GM20000 (cell line): Measurements from ENCODE around the gene NIPAL3.

Source experiments
- DNase-seq: peaks from one replicate; pipeline ENCODE4 v3.0.0; 2012; ENCODE audit warnings: low spot score
- TF ChIP-seq, protein P1 (sequence below): IDR thresholded peaks from 2 replicates; pipeline ENCODE4 v1.5.1; 2012; ENCODE audit warnings: mild to moderate bottlenecking, control low read depth; ENCODE audit errors: extremely low read depth, missing control alignments

NIPAL3 gene

GRCh38 chr1:24493785-24494184 lies 78.2 kb downstream of the NIPAL3 start:
- TF ChIP-seq, protein P1, sequence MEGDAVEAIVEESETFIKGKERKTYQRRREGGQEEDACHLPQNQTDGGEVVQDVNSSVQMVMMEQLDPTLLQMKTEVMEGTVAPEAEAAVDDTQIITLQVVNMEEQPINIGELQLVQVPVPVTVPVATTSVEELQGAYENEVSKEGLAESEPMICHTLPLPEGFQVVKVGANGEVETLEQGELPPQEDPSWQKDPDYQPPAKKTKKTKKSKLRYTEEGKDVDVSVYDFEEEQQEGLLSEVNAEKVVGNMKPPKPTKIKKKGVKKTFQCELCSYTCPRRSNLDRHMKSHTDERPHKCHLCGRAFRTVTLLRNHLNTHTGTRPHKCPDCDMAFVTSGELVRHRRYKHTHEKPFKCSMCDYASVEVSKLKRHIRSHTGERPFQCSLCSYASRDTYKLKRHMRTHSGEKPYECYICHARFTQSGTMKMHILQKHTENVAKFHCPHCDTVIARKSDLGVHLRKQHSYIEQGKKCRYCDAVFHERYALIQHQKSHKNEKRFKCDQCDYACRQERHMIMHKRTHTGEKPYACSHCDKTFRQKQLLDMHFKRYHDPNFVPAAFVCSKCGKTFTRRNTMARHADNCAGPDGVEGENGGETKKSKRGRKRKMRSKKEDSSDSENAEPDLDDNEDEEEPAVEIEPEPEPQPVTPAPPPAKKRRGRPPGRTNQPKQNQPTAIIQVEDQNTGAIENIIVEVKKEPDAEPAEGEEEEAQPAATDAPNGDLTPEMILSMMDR: no peak
- no peak for DNase-seq

- TF ChIP-seq, protein P1: no peak
- DNase-seq: no peak
These were observed 83.0 kb downstream of the NIPAL3 start for GRCh38 chr1:24498589-24498988.

DNA sequence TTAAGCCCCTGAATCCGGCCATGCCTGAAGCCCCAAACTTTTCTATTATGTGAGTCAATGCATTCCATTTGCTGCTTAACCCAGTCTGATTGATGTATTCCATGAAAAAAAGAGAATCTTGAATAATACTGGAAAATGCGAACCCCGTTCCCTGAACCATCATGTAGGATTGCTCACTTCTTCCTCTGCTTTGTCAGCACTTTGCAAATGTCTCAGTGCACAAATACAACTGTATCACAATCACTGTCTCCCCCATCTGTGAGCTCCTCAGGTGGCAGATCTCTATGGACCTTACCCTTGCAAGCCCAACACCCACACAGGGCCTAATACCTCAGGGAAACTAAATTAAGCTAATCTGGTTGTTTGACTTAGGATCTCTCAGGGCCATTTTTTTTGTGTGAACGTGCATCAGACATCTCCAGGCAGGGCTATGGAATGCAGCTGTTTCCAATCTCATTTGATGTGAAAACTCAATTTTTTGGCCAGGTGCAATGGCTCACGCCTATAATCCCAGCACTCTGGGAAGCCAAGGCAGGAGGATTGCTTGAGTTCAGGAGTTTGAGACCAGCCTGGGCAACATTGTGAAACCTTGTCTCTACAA lies 84.9 kb downstream of the NIPAL3 start:
- no peak for DNase-seq
- TF ChIP-seq, protein P1: no peak

GRCh38 chr1:24501371-24502064 lies 85.9 kb downstream of the NIPAL3 start:
- DNase-seq: peak; percentile 80
- TF ChIP-seq, protein P1: no peak

DNA sequence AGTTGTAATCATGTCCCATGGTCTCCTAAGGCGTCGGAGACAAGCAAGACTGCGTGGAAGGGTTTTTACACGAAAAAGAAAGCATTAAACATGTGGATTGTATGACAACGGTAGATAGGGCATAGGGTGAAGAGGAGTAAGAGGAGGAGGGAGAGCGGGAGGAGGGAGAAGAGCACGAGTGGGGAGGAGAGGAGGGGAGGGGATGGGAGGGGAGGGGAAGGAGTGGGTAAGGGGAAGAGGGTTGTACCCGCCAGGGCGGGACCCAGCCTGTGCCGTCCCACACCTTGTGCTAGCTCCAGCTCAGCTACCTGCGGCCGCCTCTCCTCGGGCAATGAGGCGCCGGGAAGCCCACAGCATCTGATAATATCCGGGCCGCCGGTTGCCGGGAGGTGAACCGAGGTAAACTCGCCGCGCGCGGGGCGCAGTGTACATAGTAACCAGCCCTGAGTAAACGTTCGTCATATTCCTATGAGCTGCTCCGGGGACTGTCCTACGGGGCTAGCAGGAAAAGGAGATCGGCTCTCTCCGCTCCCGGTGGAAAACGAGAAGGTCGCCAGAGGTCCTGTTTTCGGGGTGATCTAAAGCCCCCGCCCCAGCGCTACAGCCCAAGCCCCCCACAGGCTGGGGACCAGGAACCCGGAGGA lies 86.6 kb downstream of the NIPAL3 start:
- DNase-seq: peak; percentile 69
- TF ChIP-seq, protein P1: no peak

DNA sequence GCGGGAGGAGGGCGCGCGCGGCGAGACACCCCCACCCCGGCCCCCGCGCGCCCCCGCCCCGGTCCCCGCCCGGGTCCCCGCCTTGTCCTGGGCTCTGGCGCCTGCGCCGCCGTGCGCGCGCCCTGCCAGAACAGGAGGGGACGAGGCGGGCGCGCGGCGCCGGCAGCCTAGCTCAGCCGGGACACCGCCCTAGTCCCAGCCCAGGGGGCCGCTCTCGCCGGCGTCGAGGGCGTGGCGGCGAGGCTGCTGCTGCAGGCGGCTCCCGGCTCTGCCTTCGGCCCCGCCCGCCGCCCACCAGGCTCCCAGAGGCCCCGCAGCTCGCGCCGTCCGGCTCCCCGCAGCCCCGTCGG lies 87.1 kb downstream of the NIPAL3 start, which contains the start of gene RCAN3:
RCAN3 (plus strand) TSS at position 128 of the 350 bp plus-strand sequence. CDS start 11,537 bp downstream, outside the sequence.
- TF ChIP-seq, protein P1: no peak
- DNase-seq: peak; percentile 99
